Measurements from ENCODE around the gene TMEM150C.
"Not testable (repeated sequence)": the region's sequence is repeated elsewhere in the genome, so short reads cannot be mapped to it uniquely, and the experiment has no call there.

TMEM150C gene

GRCh38 chr4:82510216-82510615 lies 51.6 kb downstream of the TMEM150C start:
- no peak for DNase-seq

GRCh38 chr4:82508806-82509428 lies 52.9 kb downstream of the TMEM150C start:
- no peak for DNase-seq

GRCh38 chr4:82508011-82508410 lies 53.8 kb downstream of the TMEM150C start:
- no peak for DNase-seq

GRCh38 chr4:82501154-82501442 lies 60.7 kb downstream of the TMEM150C start:
- no peak for DNase-seq

- no peak for DNase-seq
These were observed 61.2 kb downstream of the TMEM150C start for GRCh38 chr4:82500435-82501153.

- no peak for DNase-seq
These were observed 61.9 kb downstream of the TMEM150C start for GRCh38 chr4:82499738-82500434.

DNA sequence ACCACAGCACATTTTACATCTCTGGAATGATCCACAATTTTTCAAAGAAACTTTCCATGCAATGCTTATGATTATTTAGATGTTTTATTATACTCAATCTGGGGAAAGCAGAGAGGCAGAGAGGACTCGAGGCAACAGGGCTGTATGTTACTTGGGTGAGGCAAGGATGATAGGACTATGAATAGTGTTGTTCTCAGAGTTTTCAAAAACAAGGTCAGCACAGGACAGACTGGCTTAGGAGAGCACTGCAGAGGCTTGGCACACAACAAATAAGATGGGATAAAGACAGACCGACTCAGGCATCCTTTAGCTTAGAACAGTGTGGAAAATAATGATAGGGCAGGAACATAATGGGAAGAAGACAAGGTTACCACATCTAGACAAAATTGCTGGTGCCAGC lies 65.4 kb downstream of the TMEM150C start:
- no peak for DNase-seq

DNA sequence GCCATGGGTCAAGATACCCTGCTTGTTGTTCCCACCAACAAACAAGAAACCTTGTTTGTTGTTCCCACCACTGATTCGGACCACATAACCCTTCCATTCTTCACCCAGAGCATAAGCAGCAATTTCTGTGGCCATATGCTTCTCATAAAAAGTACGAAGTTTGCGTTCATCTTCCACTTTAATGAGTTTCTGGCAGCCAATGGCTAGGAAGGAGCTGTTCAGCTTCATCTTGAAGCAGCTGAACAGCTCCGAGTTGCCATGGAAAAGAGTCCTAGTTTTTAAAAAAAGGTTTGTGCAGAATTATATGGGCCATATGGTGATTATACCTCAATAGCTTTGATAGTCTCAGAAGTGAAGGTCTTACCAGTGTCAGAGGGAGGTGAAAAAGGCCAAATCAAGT lies 66.1 kb downstream of the TMEM150C start:
- no peak for DNase-seq

DNA sequence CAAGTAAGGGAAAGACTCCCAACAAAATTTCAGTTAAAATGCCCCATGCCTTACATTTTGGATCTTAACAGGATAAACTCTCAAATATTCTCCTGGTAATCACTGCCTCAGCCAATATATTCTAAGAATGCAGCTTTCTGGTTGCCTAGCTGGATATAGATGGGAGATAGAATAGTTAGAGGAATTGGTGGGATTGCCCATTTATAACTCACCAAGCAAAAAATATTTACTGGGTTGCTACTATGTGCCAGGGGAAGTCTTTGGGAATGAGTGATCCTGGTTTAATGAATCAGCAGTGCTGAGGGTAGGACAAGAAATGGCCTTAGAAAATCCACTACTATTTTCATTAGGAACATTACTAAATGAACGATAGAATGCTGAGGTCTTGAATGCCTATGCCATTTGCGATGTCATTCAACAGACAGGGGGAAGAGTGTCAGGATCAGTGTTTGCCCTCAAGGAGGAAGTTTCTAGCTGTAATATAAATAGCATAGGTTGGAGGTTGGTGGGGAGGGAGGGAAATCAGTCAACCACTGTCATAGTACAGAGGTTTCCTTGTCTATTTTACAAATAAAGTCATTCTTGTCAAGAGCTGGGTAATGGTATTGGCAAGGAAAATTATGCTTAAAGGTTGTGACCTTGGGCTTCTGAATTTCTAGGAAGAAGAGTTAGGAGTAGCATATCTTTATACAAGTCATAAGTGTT lies 67.9 kb downstream of the TMEM150C start:
- DNase-seq: no peak

DNA sequence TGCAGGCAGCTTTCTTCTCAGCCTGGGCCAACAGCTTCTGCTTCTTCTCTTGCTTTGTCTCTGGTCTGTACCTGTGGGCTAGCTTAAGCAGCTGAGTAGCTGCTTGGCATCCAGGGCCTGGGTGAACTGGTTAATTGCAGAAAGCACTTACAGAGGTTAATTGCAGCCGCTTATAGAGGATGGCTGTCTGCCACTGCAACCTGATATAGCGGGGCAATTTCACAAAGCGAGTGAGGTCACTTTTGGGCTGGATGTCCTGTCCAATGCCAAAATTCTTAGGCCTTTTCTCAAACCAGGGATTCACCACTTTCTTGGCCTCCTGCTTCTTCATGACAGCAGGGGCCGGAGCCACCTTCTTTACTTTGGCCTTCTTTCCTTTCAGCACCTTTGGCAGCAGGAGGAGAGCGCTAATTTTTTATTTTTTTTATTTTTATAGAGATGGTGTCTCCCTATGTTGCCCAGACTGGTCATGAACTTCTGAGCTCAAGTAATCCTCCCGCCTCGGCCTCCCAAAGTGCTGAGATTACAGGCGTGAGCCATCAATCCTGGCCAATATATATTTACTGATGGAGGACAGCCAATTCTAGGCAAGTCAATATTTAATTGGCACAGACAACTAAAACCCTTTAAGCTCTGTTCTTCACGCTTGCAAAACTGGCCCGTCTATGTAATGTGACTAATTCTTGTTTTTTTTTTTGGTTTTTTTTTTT lies 70.4 kb downstream of the TMEM150C start:
- DNase-seq: no peak

DNA sequence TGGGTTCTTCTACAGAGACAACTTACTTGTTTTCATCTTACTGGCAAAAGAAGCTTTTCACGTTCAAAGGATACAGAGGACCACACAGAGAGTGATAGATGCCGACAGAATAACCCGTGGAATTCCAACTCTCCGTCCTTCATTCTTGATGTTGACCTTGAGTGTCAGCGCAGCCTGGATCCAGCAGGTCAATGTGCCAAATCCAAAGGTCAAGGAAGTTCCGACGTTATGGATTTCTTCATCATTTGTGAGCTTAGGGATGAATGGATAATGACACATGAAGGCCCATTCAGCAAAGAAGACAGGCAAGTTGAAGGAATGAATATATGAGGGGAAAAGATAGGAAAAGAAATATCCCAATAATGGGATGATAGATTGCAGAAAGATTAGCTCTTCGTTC lies 71.8 kb downstream of the TMEM150C start:
- no peak for DNase-seq

DNA sequence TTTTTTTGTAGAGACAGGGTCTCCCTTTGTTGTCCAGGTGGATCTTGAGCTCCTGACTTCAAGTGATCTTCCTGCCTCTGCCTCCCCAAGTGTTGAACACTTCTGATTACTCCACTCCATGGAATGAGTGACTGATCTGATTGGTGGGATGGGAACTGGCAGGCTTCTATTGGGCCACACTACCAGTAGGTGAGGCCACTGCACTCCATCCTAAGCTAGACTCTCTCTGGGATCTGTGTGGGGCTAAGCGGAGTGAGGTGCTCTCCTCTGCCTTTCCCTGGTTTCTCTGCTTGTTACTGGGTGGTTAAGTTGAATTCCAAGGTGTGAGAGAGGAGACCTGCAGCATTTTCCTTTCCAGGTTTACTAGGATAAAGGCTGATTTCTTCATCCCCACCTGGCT lies 72.7 kb downstream of the TMEM150C start:
- DNase-seq: no peak

GRCh38 chr4:82484996-82485783 lies 76.6 kb downstream of the TMEM150C start:
- DNase-seq: no peak

- no peak for DNase-seq
These were observed 79.4 kb downstream of the TMEM150C start for GRCh38 chr4:82482387-82482786.

DNA sequence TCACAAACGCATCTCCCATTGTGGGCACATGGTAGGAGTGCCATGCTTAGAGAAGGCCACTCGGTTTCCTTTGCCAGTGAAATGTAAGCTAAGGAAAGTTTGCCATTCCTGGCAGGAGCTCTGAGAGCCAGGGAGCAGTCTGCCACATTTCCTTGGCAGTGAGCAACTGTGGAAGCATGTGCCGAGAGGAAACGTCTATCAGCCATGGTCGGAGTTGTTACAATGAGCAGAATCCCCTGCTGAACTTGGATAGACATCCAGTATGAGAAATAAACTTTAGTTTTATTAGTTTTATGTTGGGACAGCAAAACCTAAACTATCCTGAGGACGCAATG lies 80.3 kb downstream of the TMEM150C start:
- no peak for DNase-seq

- DNase-seq: no peak
These were observed 80.8 kb downstream of the TMEM150C start for GRCh38 chr4:82480771-82481505.

DNA sequence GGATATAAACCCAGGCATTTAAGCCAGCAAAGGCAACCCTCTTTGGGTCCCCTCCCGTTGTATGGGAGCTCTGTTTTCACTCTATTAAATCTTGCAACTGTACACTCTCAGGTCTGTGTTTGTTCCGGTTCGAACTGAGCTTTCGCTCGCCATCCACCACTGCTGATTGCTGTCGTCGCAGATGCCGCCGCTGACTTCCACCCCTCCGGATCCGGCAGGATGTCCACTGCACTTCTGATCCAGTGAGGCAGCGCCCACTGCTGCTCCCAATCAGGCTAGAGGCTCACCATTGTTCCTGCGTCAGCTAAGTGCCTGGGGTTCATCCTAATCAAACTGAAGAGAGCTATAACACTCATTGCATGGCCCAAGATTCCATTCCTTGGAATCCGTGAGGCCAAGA lies 82.2 kb downstream of the TMEM150C start:
- no peak for DNase-seq

- DNase-seq: not testable (repeated sequence)
These were observed 84.3 kb downstream of the TMEM150C start for GRCh38 chr4:82477469-82477868.

GRCh38 chr4:82475931-82476330 lies 85.9 kb downstream of the TMEM150C start:
- not testable (repeated sequence) for DNase-seq

- DNase-seq: no peak
These were observed 88.1 kb downstream of the TMEM150C start for GRCh38 chr4:82473621-82474164.

GRCh38 chr4:82473080-82473479 lies 88.7 kb downstream of the TMEM150C start:
- DNase-seq: not testable (repeated sequence)
